Fibroblast of skin of abdomen (primary cell): ENCODE data around the gene AKR1D1. TPM values are rescaled to one million over a fixed set of nuclear protein-coding genes. Genes with fewer than 3 reads are reported as not detected.
A peak's percentile ranks its signal among the peaks of the same experiment; 100 is the strongest.
"Not testable (repeated sequence)": the region's sequence is repeated elsewhere in the genome, so short reads cannot be mapped to it uniquely, and the experiment has no call there.

Experiments used
- DNase-seq: peaks from one replicate; pipeline ENCODE4 v3.0.0-alpha.2; 2013
- polyA plus RNA-seq, 2 experiments: library from polyadenylated mRNA; unstranded; fragments of 120-200 nt; gene quantifications; one replicate each; pipeline ENCODE4 v1.2.1, GENCODE V29; 2013; ENCODE audit not compliant: insufficient read length in 2 of 2

AKR1D1 gene
- polyA plus RNA-seq (2013, experiment 1 of 2; ENCODE audit: insufficient read length) = not detected
- polyA plus RNA-seq (2013, experiment 2 of 2; ENCODE audit: insufficient read length) = 0.04 TPM

GRCh38 chr7:138076196-138076595, at the start of gene AKR1D1:
Gene AKR1D1, plus strand, starts transcription at chr7:138076459. Its CDS starts 60 bp downstream, at chr7:138076519.
- DNase-seq = no peak

GRCh38 chr7:138027100-138027499, 49.2 kb upstream of the AKR1D1 start:
- DNase-seq = no peak

- no peak for DNase-seq
These were observed 47.1 kb upstream of the AKR1D1 start for GRCh38 chr7:138029126-138029525.

- no peak for DNase-seq
These were observed 46.3 kb upstream of the AKR1D1 start for GRCh38 chr7:138029941-138030340.

GRCh38 chr7:138030679-138031351, 45.4 kb upstream of the AKR1D1 start:
- no peak for DNase-seq

GRCh38 chr7:138032186-138032585, 44.1 kb upstream of the AKR1D1 start:
- no peak for DNase-seq

- no peak for DNase-seq
These were observed 43.5 kb upstream of the AKR1D1 start for GRCh38 chr7:138032770-138033169.

GRCh38 chr7:138033241-138033640, 43.0 kb upstream of the AKR1D1 start:
- no peak for DNase-seq

GRCh38 chr7:138036135-138036534, 40.1 kb upstream of the AKR1D1 start:
- no peak for DNase-seq

GRCh38 chr7:138040063-138040462, 36.2 kb upstream of the AKR1D1 start:
- not testable (repeated sequence) for DNase-seq

GRCh38 chr7:138044897-138045296, 31.4 kb upstream of the AKR1D1 start:
- no peak for DNase-seq

- DNase-seq = no peak
These were observed 28.4 kb upstream of the AKR1D1 start for GRCh38 chr7:138047907-138048306.

- no peak for DNase-seq
These were observed 26.6 kb upstream of the AKR1D1 start for GRCh38 chr7:138049505-138050116.

GRCh38 chr7:138051712-138052247, 24.5 kb upstream of the AKR1D1 start:
- not testable (repeated sequence) for DNase-seq

- no peak for DNase-seq
These were observed 23.6 kb upstream of the AKR1D1 start for GRCh38 chr7:138052696-138053095.

GRCh38 chr7:138055698-138056097, 20.6 kb upstream of the AKR1D1 start:
- DNase-seq = not testable (repeated sequence)

- DNase-seq = no peak
These were observed 12.9 kb upstream of the AKR1D1 start for GRCh38 chr7:138063400-138063799.

GRCh38 chr7:138064856-138065357, 11.4 kb upstream of the AKR1D1 start:
- peak; percentile 64 for DNase-seq

GRCh38 chr7:138065827-138066226, 10.4 kb upstream of the AKR1D1 start:
- DNase-seq = no peak

GRCh38 chr7:138066954-138067394, 9.3 kb upstream of the AKR1D1 start:
- no peak for DNase-seq

- no peak for DNase-seq
These were observed 8.5 kb upstream of the AKR1D1 start for GRCh38 chr7:138067774-138068173.

GRCh38 chr7:138070908-138071307, 5.4 kb upstream of the AKR1D1 start:
- DNase-seq = no peak

- no peak for DNase-seq
These were observed 3.5 kb upstream of the AKR1D1 start for GRCh38 chr7:138072726-138073125.

GRCh38 chr7:138074121-138074520, 2.1 kb upstream of the AKR1D1 start:
- DNase-seq = no peak
